Activated CD4-positive, alpha-beta memory T cell treated with anti-CD3 and anti-CD28 coated beads, Interleukin-2, amount 10 ng/mL, durations not matched to agents 7 days and 5 days (primary cell): ENCODE measurements around the gene DDAH2. TPM values are rescaled to one million over a fixed set of nuclear protein-coding genes. Genes with fewer than 3 reads are reported as not detected.

ENCODE experiments used
- CTCF ChIA-PET: fragments of 350-600 bp; sonication (Branson Sonifier 250); formaldehyde crosslinking; loops from one replicate; lab custom pipeline; 2021; ENCODE audit warnings: antibody characterized with exemption, inconsistent platforms; lab: Charles Lee
- POLR2A ChIA-PET: fragments of 350-600 bp; sonication (Branson Sonifier 250); formaldehyde crosslinking; loops from one replicate; lab custom pipeline; 2021; ENCODE audit warnings: antibody characterized with exemption; lab: Charles Lee
- DNase-seq: peaks from one replicate; pipeline ENCODE4 v3.0.0-alpha.2; 2020
- H3K27ac Mint-ChIP-seq: one replicate; pipeline ENCODE4 v1.8.0; 2021; ENCODE audit warnings: mild to moderate bottlenecking, mixed read lengths
- H3K27me3 Mint-ChIP-seq: one replicate; pipeline ENCODE4 v1.8.0; 2021; ENCODE audit warnings: mixed read lengths
- H3K36me3 Mint-ChIP-seq: one replicate; pipeline ENCODE4 v1.8.0; 2021; ENCODE audit warnings: low read depth, mixed read lengths
- H3K4me1 Mint-ChIP-seq: one replicate; pipeline ENCODE4 v1.8.0; 2021; ENCODE audit warnings: mixed read lengths
- H3K4me3 Mint-ChIP-seq: one replicate; pipeline ENCODE4 v1.8.0; 2021; ENCODE audit warnings: mild to moderate bottlenecking, mixed read lengths
- H3K9me3 Mint-ChIP-seq: one replicate; pipeline ENCODE4 v1.8.0; 2021; ENCODE audit warnings: mixed read lengths
- total RNA-seq, 2 experiments: library from RNA; stranded (reverse); gene quantifications; one replicate each; pipeline ENCODE4 v1.2.3, GENCODE V29; 2021

The DDAH2 gene
- total RNA-seq, 2 experiments from 2014 or later: 22.1 to 23.9 TPM

DNA sequence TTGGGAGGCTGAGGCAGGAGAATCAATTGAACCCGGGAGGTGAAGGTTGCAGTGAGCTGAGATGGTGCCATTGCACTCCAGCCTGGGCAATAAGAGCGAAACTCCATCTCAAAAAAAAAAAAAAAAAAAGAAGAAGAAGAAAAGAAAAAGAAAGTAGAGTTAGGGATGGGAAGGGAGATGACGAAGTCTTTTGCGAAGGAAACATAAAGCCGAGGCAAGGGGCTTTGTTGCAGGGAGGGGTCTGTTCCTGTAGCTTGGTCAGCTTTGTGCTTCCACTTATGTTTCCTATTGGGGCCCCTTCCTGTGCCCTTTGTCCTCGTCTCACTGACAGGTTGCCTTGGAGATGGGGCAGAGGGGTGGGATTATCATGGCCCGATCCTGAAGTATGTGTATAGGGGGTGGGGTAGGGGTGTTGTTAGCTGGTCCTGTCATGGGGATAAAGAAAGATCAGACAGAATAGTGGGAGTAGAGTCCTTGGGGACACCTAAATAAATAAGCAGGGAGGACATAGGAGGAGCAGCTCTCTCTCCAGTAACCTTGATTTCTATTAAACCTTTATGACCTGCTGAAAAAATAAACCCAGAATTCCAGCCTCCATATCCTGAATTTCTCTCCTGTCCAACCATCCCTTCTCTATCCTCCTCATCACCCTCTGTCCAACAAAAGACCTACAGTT is 8.4 kb upstream of the DDAH2 start:
- peak; percentile 42 for DNase-seq
- peak overlapping the region; percentile 95 for H3K27ac Mint-ChIP-seq
- peaks cover 65% of the 10 kb centered on the region for H3K4me1 Mint-ChIP-seq
- peaks cover 52% of the 10 kb centered on the region for H3K36me3 Mint-ChIP-seq
- H3K9me3 Mint-ChIP-seq: no peaks in the 10 kb centered on the region
- CTCF ChIA-PET: interaction anchor here (0.7 to 7.8 kb wide), 26 partner anchors 8 to 156 kb away, joined by 3 to 88 read pairs (median 5); partner anchors contain the start of genes ABHD16A, BAG6, C6orf47 and DDAH2
- POLR2A ChIA-PET: interaction anchor here (1.0 to 10.6 kb wide), 40 partner anchors 7 to 1234 kb away, joined by 3 to 130 read pairs (median 9); partner anchors contain the start of genes ABHD16A, BAG6, C6orf47 and CSNK2B
- peak overlapping the region; percentile 99 for H3K4me3 Mint-ChIP-seq
- H3K27me3 Mint-ChIP-seq: no peaks in the 10 kb centered on the region

DNA sequence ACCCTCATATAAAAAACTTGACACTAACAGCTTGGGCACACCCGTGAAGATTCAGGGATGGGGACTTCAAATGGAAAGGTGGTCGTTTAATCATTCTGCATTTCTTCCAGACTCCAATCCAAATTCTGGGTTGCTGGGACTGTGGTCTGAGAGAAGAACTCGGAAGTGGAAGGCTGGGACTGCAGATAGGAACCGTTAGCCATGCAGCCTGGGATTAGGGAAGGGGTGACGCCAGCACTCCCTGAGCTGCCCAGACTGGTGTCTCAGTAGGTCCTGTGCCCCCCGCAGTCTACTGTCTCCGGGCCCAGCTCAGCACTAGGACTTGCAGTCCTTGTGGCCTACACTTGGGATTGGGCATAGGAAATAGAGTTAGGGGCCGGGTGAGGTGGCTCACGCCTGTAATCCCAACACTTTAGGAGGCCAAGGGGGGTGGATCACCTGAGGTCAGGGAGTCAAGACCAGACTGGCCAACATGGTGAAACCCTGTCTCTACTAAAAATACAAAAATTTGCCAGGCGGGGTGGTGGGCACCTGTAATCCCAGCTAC is 7.7 kb upstream of the DDAH2 start:
- Mint-ChIP-seq H3K27me3 (no peaks in the 10 kb centered on the region), H3K4me3 (peak overlapping the region; percentile 99), H3K4me1 (peaks cover 68% of the 10 kb centered on the region), H3K27ac (peak overlapping the region; percentile 95), H3K36me3 (peaks cover 55% of the 10 kb centered on the region), H3K9me3 (no peaks in the 10 kb centered on the region)
- ChIA-PET CTCF (interaction anchor here (0.7 to 7.8 kb wide), 14 partner anchors 7 to 156 kb away, joined by 3 to 88 read pairs (median 8); partner anchors contain the start of genes BAG6, C6orf47, DDAH2 and HSPA1A), POLR2A (interaction anchor here (0.7 to 10.6 kb wide), 33 partner anchors 6 to 539 kb away, joined by 3 to 130 read pairs (median 10); partner anchors contain the start of genes ABHD16A, ATP6V1G2, BAG6 and C6orf47)
- DNase-seq: peak; percentile 24

DNA sequence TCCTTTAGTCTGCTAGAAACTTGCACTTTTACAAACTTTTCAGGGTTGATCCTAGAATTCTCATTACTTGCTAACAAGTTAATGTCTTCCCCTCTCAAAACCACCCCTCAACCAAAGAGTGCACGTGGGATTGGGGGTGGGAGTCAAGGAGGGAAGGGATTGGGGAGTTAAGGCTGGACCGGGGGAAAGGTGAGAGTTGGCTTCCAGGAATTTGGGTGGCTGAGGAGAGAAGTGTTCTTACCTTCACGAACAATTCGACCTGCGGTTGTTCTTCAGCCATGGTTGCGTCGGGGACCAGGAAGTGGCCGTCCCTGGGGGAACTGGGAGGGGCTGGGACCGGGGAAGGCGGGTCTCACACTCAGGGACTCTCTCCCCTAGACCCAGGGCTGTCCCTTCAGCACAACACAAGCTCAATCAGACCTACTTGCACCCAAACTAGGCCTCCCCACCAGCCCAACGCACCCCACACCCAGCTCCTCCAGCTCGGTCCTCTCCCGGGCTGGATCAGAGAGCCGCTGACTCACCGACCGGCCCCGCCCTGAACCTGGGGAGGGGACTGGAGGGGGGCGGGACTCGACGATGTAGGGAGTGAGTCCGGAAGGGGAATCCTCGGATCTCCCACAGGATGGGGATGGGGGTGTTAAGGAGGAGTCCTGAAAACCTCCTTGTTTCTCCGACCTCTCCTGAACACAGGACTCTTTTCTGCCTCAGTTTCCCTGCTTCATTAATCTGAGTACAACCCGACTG is 7.1 kb upstream of the DDAH2 start, which contains the start of gene CLIC1:
TSS of gene CLIC1 (minus strand) at position 510 of the 747 bp plus-strand sequence. CDS start at position 280, 230 bp downstream.
- Mint-ChIP-seq H3K4me3 (peak within 1 kb of the TSS; percentile 99), H3K9me3 (no peaks in the 10 kb centered on the region), H3K27ac (peak within 1 kb of the TSS; percentile 95), H3K27me3 (no peaks in the 10 kb centered on the region), H3K4me1 (peaks cover 66% of the 10 kb centered on the region), H3K36me3 (peaks cover 55% of the 10 kb centered on the region)
- ChIA-PET POLR2A (interaction anchor here (0.7 to 10.6 kb wide), 28 partner anchors 11 to 241 kb away, joined by 3 to 130 read pairs (median 21); partner anchors contain the start of genes ABHD16A, ATP6V1G2, BAG6 and CSNK2B), CTCF (interaction anchor here (0.5 to 6.9 kb wide), 11 partner anchors 9 to 95 kb away, joined by 3 to 61 read pairs (median 4); partner anchors contain the start of genes C6orf47, HSPA1A, HSPA1B and HSPA1L)
- peak; percentile 88 for DNase-seq

DNA sequence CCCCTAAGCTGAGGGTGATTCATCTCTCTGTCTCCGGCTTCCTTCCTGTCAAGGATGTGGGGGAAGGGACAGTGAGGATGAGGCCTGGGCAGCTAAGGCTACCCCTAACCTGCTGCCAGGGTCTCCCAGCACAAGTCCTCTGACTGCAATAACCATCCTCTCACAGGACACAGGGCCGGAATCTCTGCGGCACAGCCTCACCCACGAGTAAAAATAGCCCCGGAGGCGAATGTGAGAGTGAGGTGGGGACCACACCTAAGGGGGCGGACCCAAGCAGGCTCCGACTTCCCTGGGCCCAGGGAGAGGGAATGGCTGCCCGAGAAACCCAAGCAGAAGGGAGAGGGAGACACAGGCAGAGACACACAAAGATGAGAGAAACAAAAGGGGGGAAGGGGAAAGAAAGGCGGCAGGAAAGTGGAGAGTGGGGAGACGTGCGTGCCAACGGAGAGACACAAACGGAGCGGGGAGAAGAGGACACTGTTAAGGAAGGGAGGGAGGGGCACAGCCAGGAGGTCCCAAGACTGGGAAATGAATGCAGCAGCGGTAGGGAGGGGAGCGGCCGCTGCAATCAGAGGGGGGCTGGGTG is 5.8 kb upstream of the DDAH2 start:
- POLR2A ChIA-PET: interaction anchor here (0.8 to 10.6 kb wide), 21 partner anchors 9 to 237 kb away, joined by 3 to 130 read pairs (median 54); partner anchors contain the start of genes ABHD16A, ATP6V1G2, BAG6 and CSNK2B
- H3K9me3 Mint-ChIP-seq: no peaks in the 10 kb centered on the region

DNA sequence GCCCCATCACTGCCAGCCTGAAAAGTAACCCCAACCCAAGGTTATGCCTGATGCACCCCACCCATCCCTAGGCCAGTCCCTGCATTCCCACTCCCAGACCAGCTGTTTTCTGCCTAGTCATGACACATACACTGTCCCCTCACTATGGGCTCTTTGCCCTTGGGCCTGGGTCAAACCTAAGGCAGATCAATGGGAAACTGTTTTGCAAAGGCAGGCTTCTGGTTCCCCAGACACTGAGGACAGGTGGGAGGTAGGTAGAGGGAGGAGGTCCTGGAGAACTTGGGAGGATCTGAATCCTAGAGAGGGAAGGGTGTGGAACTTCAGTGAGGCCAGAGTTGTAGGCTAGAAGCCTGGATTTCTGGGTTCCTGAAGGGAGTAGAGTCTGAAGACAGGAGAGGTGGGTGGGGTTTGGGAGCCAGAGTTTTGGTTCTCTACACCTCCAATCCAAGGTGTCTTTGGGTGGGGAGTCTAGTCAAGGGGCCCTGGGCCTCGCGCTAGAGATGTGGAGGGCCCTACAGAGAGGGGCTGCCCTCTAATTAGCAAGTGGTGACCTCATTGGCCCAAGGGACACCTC is 5.2 kb upstream of the DDAH2 start:
- Mint-ChIP-seq H3K9me3 (no peaks in the 10 kb centered on the region), H3K4me1 (peaks cover 69% of the 10 kb centered on the region), H3K4me3 (peak overlapping the region; percentile 99), H3K27ac (peak overlapping the region; percentile 95), H3K27me3 (no peaks in the 10 kb centered on the region), H3K36me3 (peaks cover 60% of the 10 kb centered on the region)
- DNase-seq: no peak
- CTCF ChIA-PET: interaction anchor here (2.0 to 6.9 kb wide), 2 partner anchors 79 to 97 kb away, joined by 4 to 61 read pairs; no protein-coding TSS in a partner anchor
- POLR2A ChIA-PET: interaction anchor here (0.8 to 10.6 kb wide), 15 partner anchors 9 to 188 kb away, joined by 3 to 130 read pairs (median 58); partner anchors contain the start of genes ABHD16A, ATP6V1G2, BAG6 and CSNK2B

More for the DNA sequence above, 5.8 kb upstream of the DDAH2 start:
- peak; percentile 74 for DNase-seq
- peaks cover 70% of the 10 kb centered on the region for H3K4me1 Mint-ChIP-seq
- peak overlapping the region; percentile 95 for H3K27ac Mint-ChIP-seq
- CTCF ChIA-PET: interaction anchor here (1.2 to 6.9 kb wide), 4 partner anchors 35 to 96 kb away, joined by 3 to 61 read pairs (median 13); partner anchors contain the start of gene HSPA1B
- no peaks in the 10 kb centered on the region for H3K27me3 Mint-ChIP-seq
- H3K36me3 Mint-ChIP-seq: peaks cover 60% of the 10 kb centered on the region
- H3K4me3 Mint-ChIP-seq: peak overlapping the region; percentile 99

DNA sequence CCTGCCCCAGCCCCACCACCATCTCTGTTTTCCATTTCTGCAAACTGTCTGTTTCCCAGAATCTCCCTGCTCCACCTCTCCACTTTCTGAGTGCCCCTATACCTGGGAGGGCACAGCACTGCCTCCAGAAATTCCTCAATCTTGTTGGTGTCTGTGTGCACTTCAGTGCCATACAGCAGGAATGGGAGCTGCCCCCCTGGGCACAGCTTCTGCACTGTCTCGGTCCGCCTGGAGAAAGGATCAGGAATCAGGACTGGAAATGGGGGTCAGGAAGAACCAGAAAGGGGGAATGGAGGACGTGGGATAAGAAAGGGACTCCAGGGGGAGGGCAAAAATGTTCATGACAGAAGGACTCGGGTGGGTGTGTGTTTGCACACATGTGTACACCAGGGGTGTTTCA is 4.6 kb upstream of the DDAH2 start:
- H3K27ac Mint-ChIP-seq: peak overlapping the region; percentile 95
- CTCF ChIA-PET: interaction anchor here (1.0 to 5.5 kb wide), 2 partner anchors 36 to 97 kb away, joined by 4 to 46 read pairs; no protein-coding TSS in a partner anchor
- H3K4me1 Mint-ChIP-seq: peaks cover 69% of the 10 kb centered on the region
- peak overlapping the region; percentile 99 for H3K4me3 Mint-ChIP-seq
- DNase-seq: no peak
- H3K36me3 Mint-ChIP-seq: peaks cover 63% of the 10 kb centered on the region
- POLR2A ChIA-PET: interaction anchor here (1.0 to 10.6 kb wide), 8 partner anchors 30 to 100 kb away, joined by 3 to 130 read pairs (median 42); partner anchors contain the start of genes ABHD16A, BAG6, CSNK2B and GPANK1
- no peaks in the 10 kb centered on the region for H3K27me3 Mint-ChIP-seq
- no peaks in the 10 kb centered on the region for H3K9me3 Mint-ChIP-seq

DNA sequence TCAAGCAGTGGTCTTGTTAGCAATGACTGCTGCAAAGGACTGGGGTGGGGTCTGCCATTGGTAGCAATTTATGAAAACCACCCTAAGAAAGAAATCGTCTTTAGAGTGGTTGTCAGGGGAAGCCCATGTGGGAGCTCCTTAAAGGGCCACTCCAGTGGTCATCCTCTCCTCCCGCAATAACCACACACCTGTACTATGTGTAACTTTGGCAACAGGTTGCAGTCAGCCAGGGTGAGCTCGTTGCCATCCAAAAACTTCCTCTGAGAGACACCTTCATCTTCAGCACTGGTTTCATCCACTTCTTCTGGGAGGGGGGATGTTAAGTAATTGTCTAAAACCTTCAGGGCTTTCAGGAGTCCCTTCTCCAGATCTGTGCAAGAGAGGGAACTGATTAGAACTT is 2.9 kb upstream of the DDAH2 start:
- Mint-ChIP-seq H3K27ac (peak overlapping the region; percentile 47), H3K4me1 (peaks cover 69% of the 10 kb centered on the region), H3K9me3 (no peaks in the 10 kb centered on the region), H3K27me3 (no peaks in the 10 kb centered on the region), H3K36me3 (peaks cover 78% of the 10 kb centered on the region), H3K4me3 (no peak overlapping the region)
- ChIA-PET CTCF (interaction anchor here (1.1 to 5.5 kb wide), 2 partner anchors 38 to 99 kb away, joined by 5 to 46 read pairs; no protein-coding TSS in a partner anchor), POLR2A (interaction anchor here (0.7 to 10.6 kb wide), 5 partner anchors 7 to 99 kb away, joined by 3 to 130 read pairs (median 3); partner anchors contain the start of genes CSNK2B, GPANK1, LY6G6D and MSH5)
- DNase-seq: no peak

DNA sequence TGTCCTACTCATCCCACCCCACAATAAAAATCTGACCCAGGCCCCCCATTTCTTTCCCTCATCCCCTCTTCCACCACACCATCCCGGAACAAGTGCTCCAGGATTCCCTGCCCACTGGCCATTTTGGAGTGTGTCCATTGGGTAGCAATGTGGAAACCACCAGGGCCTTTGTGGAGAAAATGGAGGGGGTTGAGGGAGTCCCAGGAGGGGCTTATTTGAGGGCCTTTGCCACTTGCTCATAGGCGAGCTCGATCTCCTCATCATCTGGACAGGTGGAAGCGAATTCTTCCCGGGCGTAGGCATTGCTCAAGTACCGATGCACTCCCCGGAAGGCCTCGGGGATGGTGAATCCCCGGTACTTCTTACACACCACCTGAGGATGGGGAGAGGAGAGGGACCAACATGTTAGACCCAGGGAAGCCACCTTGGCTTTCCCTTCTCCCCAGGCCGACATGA is 1.6 kb upstream of the DDAH2 start:
- peaks cover 82% of the 10 kb centered on the region for H3K36me3 Mint-ChIP-seq
- peaks cover 77% of the 10 kb centered on the region for H3K4me1 Mint-ChIP-seq
- ChIA-PET CTCF (interaction anchor here (0.6 to 5.5 kb wide), 11 partner anchors 8 to 159 kb away, joined by 3 to 46 read pairs (median 4); partner anchors contain the start of genes ABHD16A, HSPA1B and MSH5), POLR2A (interaction anchor here (0.7 to 4.0 kb wide), 15 partner anchors 9 to 446 kb away, joined by 3 to 50 read pairs (median 5); partner anchors contain the start of genes HSPA1A, HSPA1B, HSPA1L and LSM2)
- peak overlapping the region; percentile 88 for H3K4me3 Mint-ChIP-seq
- DNase-seq: no peak
- H3K27ac Mint-ChIP-seq: peak overlapping the region; percentile 70
- H3K27me3 Mint-ChIP-seq: no peaks in the 10 kb centered on the region
- H3K9me3 Mint-ChIP-seq: no peaks in the 10 kb centered on the region

DNA sequence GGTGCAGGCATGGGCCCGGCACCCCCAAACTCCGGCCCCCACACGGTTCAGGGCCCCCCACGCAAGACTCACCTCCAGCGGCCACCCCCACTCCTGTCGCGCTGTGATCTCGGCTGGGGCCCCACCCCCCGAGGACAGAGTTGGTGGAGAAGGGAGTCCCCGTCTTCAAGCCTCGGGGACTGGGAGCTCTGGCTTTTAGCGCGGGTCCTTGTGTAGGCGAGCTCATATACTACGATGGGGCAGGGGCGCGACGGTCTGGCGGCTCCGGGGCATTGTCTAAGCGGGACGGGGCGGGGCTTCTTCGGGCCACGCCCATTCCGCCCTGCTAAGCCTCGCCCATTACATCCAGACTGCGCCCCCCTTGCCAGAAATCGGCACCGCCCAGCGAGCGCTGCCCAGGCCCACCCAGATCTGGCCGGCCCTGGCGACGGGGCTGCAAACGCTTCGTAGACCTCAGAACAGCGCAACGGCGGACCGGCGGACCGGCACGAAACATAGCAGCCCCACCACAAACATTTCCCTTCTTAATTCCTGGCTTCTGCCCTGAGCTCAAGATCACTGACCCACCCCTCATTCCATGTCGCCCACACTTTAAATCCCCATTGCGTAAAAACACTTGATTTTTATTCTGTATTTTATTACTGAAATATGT is 1.0 kb upstream of the DDAH2 start:
- peaks cover 79% of the 10 kb centered on the region for H3K4me1 Mint-ChIP-seq
- H3K4me3 Mint-ChIP-seq: peak overlapping the region; percentile 88
- H3K36me3 Mint-ChIP-seq: peaks cover 79% of the 10 kb centered on the region
- ChIA-PET CTCF (interaction anchor here (0.6 to 5.5 kb wide), 18 partner anchors 9 to 160 kb away, joined by 3 to 46 read pairs (median 4); partner anchors contain the start of genes ABHD16A, HSPA1A, HSPA1B and HSPA1L), POLR2A (interaction anchor here (0.9 to 4.0 kb wide), 17 partner anchors 9 to 106 kb away, joined by 3 to 50 read pairs (median 5); partner anchors contain the start of genes HSPA1A, HSPA1B, HSPA1L and LSM2)
- DNase-seq: peak; percentile 69
- H3K27ac Mint-ChIP-seq: peak overlapping the region; percentile 70
- no peaks in the 10 kb centered on the region for H3K9me3 Mint-ChIP-seq
- no peaks in the 10 kb centered on the region for H3K27me3 Mint-ChIP-seq

DNA sequence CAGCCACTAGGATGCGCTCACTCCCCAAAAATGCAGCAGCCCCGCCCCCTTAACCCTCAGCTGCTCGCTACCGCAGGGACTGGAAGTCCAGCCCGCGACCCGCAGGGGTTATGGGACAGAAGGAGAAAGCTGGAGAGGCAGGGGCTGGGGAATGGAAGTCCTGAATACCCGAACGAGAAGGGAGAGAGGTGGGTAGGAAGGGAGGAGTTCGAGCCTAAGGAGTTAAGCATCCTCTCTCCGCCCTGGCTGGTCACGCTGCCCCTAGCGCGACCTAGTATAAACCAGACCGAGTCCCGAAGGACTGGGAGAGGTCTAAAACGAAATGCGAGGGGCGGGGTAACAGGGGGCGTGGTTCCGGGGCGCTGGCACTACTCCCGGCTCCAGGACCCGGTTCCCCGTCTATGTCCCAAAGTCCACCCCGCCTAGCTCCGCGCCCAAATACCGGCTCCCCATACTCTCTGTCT is 448 bp upstream of the DDAH2 start:
- Mint-ChIP-seq H3K4me3 (peak overlapping the region; percentile 88), H3K9me3 (no peaks in the 10 kb centered on the region), H3K36me3 (peaks cover 73% of the 10 kb centered on the region), H3K27ac (peak overlapping the region; percentile 82), H3K4me1 (peaks cover 79% of the 10 kb centered on the region), H3K27me3 (no peaks in the 10 kb centered on the region)
- DNase-seq: peak; percentile 82
- ChIA-PET CTCF (interaction anchor here (0.6 to 5.5 kb wide), 15 partner anchors 10 to 161 kb away, joined by 3 to 46 read pairs (median 4); partner anchors contain the start of genes ABHD16A, HSPA1A, HSPA1B and HSPA1L), POLR2A (interaction anchor here (0.7 to 4.0 kb wide), 18 partner anchors 10 to 107 kb away, joined by 3 to 50 read pairs (median 5); partner anchors contain the start of genes HSPA1A, HSPA1B, HSPA1L and LSM2)
